Measurements from ENCODE around the gene KRT35.

- no peak for TF ChIP-seq ATF3 (IDR thresholded peaks at IDR 0.05)
- no peak for TF ChIP-seq POLR2AphosphoS5 (IDR thresholded peaks at IDR 0.05; ENCODE audit: low read depth, low read length)
- no peak for TF ChIP-seq CTCF (IDR thresholded peaks at IDR 0.05 in 2 of 3, conservative IDR thresholded peaks at IDR 0.05 in 1 of 3; ENCODE audit: borderline replicate concordance in 1 of 3, insufficient read depth in 1 of 3, low read depth in 2 of 3, low read length in 2 of 3)
- no peak for TF ChIP-seq POLR2A (IDR thresholded peaks at IDR 0.05; ENCODE audit: borderline replicate concordance, extremely low read depth, insufficient read depth, insufficient read length)
- no peak for TF ChIP-seq MAX (IDR thresholded peaks at IDR 0.05)
- TF ChIP-seq EZH2 (IDR thresholded peaks at IDR 0.05), result no peak
- TF ChIP-seq RAD21 (IDR thresholded peaks at IDR 0.05; ENCODE audit: low read depth), result no peak
- no peak for TF ChIP-seq EGR1 (IDR thresholded peaks at IDR 0.05; ENCODE audit: low read depth)
- TF ChIP-seq, protein P1, sequence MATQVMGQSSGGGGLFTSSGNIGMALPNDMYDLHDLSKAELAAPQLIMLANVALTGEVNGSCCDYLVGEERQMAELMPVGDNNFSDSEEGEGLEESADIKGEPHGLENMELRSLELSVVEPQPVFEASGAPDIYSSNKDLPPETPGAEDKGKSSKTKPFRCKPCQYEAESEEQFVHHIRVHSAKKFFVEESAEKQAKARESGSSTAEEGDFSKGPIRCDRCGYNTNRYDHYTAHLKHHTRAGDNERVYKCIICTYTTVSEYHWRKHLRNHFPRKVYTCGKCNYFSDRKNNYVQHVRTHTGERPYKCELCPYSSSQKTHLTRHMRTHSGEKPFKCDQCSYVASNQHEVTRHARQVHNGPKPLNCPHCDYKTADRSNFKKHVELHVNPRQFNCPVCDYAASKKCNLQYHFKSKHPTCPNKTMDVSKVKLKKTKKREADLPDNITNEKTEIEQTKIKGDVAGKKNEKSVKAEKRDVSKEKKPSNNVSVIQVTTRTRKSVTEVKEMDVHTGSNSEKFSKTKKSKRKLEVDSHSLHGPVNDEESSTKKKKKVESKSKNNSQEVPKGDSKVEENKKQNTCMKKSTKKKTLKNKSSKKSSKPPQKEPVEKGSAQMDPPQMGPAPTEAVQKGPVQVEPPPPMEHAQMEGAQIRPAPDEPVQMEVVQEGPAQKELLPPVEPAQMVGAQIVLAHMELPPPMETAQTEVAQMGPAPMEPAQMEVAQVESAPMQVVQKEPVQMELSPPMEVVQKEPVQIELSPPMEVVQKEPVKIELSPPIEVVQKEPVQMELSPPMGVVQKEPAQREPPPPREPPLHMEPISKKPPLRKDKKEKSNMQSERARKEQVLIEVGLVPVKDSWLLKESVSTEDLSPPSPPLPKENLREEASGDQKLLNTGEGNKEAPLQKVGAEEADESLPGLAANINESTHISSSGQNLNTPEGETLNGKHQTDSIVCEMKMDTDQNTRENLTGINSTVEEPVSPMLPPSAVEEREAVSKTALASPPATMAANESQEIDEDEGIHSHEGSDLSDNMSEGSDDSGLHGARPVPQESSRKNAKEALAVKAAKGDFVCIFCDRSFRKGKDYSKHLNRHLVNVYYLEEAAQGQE (IDR thresholded peaks at IDR 0.05; ENCODE audit: low read depth), result no peak
- TF ChIP-seq ZNF274 (IDR thresholded peaks at IDR 0.05; ENCODE audit: low read depth, low read length), result no peak
Measured at GRCh38 chr17:41507315-41507880, 26.4 kb upstream of the KRT35 start.

All from HCT116 (cell line).